ENCODE results near the gene RASL11A.
"Not testable (repeated sequence)": the region's sequence is repeated elsewhere in the genome, so short reads cannot be mapped to it uniquely, and the experiment has no call there.

The RASL11A gene

GRCh38 chr13:27293076-27293691, 22.6 kb downstream of the RASL11A start:
- H3K4me3 ChIP-seq (ENCODE audit: low read depth, low read length) = no peak overlapping the region
- TF ChIP-seq CTCF (IDR thresholded peaks at IDR 0.05; ENCODE audit: insufficient read depth, low read length, missing control alignments) = no peak
- no peak for DNase-seq (ENCODE audit: low read depth, low spot score)
- CTCF ChIA-PET = no interaction called here
- POLR2A ChIA-PET = no interaction called here

GRCh38 chr13:27293873-27294515, 23.4 kb downstream of the RASL11A start:
- no peak overlapping the region for H3K4me3 ChIP-seq (ENCODE audit: low read depth, low read length)
- TF ChIP-seq CTCF (IDR thresholded peaks at IDR 0.05; ENCODE audit: insufficient read depth, low read length, missing control alignments) = no peak
- ChIA-PET CTCF (interaction anchor here (1.2 to 1.3 kb wide), 2 partner anchors 65 to 309 kb away, joined by 3 read pairs; no protein-coding TSS in a partner anchor), POLR2A (no interaction called here)
- no peak for DNase-seq (ENCODE audit: low read depth, low spot score)

GRCh38 chr13:27295096-27295495, 24.5 kb downstream of the RASL11A start:
- ChIA-PET CTCF (interaction anchor here (1.2 to 1.3 kb wide), 2 partner anchors 64 to 310 kb away, joined by 3 read pairs; no protein-coding TSS in a partner anchor), POLR2A (no interaction called here)
- no peak for TF ChIP-seq CTCF (IDR thresholded peaks at IDR 0.05; ENCODE audit: insufficient read depth, low read length, missing control alignments)
- H3K4me3 ChIP-seq (ENCODE audit: low read depth, low read length) = no peak overlapping the region
- no peak for DNase-seq (ENCODE audit: low read depth, low spot score)

- no peak for DNase-seq (ENCODE audit: low read depth, low spot score)
- H3K4me3 ChIP-seq (ENCODE audit: low read depth, low read length) = no peak overlapping the region
- no peak for TF ChIP-seq CTCF (IDR thresholded peaks at IDR 0.05; ENCODE audit: insufficient read depth, low read length, missing control alignments)
- ChIA-PET CTCF (interaction anchor here (2.0 kb wide), 1 partner anchor 310 kb away, joined by 6 read pairs; no protein-coding TSS in a partner anchor), POLR2A (no interaction called here)
Measured at GRCh38 chr13:27295660-27296059, 25.0 kb downstream of the RASL11A start.

- no peak for DNase-seq (ENCODE audit: low read depth, low spot score)
- no peak overlapping the region for H3K4me3 ChIP-seq (ENCODE audit: low read depth, low read length)
- ChIA-PET POLR2A (no interaction called here), CTCF (interaction anchor here (0.7 to 2.0 kb wide), 3 partner anchors 14 to 311 kb away, joined by 3 to 6 read pairs (median 3); no protein-coding TSS in a partner anchor)
- no peak for TF ChIP-seq CTCF (IDR thresholded peaks at IDR 0.05; ENCODE audit: insufficient read depth, low read length, missing control alignments)
Measured at GRCh38 chr13:27296496-27296895, 25.9 kb downstream of the RASL11A start.

- ChIA-PET CTCF (interaction anchor here (0.9 kb wide), 1 partner anchor 313 kb away, joined by 3 read pairs; no protein-coding TSS in a partner anchor), POLR2A (no interaction called here)
- H3K4me3 ChIP-seq (ENCODE audit: low read depth, low read length) = no peak overlapping the region
- no peak for DNase-seq (ENCODE audit: low read depth, low spot score)
- TF ChIP-seq CTCF (IDR thresholded peaks at IDR 0.05; ENCODE audit: insufficient read depth, low read length, missing control alignments) = no peak
Measured at GRCh38 chr13:27298849-27299248, 28.2 kb downstream of the RASL11A start.

- DNase-seq (ENCODE audit: low read depth, low spot score); POLR2A ChIA-PET; H3K4me3 ChIP-seq (ENCODE audit: low read depth, low read length): not testable (repeated sequence)
- CTCF ChIA-PET = interaction anchor here (0.7 to 1.2 kb wide), 2 partner anchors 36 to 315 kb away, joined by 3 read pairs; no protein-coding TSS in a partner anchor
Measured at GRCh38 chr13:27300406-27300805, 29.8 kb downstream of the RASL11A start.
